NCI-H748 (cell line): ENCODE results near the gene FOXO3.
"Not testable (repeated sequence)": the region's sequence is repeated elsewhere in the genome, so short reads cannot be mapped to it uniquely, and the experiment has no call there.

Experiments used
- DNase-seq: peaks from one replicate; lab custom pipeline; 2025; ENCODE audit not compliant: unreplicated experiment; lab: John Stamatoyannopoulos, UW

FOXO3 gene

DNA sequence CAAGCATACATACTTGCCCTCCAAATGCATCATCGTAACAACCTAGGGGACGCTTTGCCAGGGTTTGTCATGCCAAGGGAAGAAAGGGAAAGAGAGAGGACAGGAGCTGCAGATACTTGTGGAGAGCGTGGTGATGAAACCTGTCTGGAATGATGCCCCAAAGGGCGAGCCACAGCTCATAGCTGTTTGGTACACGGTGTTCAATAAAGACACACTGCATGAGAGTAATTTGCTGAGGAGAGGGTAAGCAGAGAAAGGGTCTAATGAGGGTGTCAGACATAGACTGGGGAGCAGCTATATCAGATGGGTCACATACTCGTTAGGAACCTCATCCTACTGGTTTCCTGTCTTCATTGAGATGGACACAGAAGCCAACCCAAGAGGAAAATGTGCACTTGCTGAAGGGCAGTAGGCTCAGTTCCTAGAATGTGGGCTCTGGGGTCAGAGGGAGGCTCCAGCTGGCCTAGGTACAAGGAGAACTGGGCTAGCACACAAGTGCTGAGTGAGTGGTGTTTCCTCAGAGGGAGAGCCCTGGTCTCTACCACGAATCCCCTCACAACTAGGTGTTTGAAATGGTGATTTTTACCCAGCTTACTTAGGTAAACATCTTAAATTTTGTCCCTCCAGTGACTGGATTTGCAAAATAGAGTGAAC is 5.2 kb upstream of the FOXO3 start:
- no peak for DNase-seq

DNA sequence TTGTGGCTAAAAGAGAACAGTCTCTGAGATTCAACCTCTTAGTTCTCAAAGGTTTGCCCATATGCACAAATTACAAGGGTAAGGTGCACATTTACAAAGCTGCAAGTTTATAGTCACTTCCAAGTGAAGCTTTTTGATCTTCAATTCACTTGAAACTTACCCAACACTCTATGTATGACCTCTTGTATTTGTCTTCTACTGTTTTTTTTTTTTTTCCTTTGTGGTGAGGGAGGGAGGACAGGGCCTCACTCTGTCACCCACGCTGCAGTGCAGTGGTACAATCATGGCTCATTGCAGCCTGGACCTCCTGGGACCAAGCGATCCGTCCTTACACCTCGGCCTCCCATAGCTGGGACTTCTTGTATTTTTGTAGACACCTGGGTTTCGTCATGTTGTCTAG is 4.5 kb upstream of the FOXO3 start:
- DNase-seq, result no peak

DNA sequence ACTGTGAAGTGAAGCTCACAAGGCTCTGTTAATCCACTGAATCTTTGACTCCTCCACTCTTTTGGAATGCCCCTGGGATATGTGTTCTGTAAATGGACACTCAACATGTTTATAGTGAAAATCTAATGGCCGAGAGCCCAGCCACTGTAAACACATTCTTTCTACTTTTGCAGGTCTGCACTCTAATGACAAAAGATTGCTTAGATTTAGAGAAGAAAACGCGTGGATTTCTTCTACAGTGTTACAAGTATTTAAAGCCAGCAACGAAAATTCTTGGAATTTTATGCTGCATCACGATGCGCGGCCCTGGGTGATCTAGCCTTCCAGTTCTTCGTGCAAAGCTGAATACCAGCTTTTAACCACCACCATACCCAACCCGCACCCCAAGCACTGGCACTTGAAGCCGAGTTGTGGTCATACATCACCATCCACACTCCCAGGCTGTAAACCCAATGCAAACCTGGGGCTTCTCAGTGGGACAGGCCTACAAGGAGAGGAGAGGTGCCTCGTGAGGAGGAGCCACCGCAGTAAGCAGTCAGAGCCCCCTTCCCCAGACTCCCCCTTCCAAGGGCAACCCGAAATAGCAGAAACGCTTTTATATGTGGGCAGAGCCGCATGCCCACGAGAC is 3.7 kb upstream of the FOXO3 start:
- peak; percentile 47 for DNase-seq

DNA sequence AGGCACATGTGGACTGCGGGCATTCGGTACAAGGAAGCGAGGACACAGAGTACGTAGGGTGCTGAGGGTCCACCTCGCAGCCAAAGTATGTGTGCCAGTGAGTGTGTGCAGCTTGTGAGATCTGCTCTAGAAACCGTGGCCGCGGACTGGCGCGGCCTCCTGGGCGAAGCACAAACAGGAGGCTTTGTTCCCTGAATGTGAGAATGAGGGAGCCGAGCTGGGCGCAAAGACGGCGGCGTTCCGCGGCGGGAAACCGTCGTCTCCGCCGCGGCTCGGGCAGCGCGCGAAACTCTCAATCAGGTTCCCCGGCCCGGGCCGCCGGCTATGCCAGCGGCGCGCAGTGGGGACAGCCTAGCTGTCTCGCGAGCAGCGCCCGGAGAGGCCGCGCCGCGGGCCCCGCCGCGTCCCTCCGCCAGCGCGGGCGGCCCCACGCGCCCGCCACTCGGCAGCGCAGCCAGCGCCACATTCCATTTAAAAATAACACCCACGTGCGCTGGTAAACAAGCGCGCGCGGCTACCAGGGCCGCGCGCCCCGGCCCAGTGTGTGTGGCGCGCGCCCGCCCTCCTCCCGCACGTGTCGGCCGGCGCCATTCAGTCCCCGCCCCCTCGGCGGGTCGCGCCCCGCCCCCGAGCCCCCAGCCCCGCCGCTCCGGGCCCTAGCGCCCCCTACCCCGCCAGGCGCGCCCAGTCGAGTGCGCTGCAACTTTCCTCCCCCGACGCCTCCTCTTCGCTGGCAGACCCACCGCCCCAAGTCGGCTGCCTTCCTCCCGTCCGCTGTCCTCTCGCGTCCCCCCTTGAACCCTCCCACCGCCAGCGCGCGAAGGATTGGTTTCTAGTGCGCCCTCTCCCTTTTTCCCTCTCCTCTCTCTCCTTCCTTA is 3.0 kb upstream of the FOXO3 start:
- peak; percentile 94 for DNase-seq

DNA sequence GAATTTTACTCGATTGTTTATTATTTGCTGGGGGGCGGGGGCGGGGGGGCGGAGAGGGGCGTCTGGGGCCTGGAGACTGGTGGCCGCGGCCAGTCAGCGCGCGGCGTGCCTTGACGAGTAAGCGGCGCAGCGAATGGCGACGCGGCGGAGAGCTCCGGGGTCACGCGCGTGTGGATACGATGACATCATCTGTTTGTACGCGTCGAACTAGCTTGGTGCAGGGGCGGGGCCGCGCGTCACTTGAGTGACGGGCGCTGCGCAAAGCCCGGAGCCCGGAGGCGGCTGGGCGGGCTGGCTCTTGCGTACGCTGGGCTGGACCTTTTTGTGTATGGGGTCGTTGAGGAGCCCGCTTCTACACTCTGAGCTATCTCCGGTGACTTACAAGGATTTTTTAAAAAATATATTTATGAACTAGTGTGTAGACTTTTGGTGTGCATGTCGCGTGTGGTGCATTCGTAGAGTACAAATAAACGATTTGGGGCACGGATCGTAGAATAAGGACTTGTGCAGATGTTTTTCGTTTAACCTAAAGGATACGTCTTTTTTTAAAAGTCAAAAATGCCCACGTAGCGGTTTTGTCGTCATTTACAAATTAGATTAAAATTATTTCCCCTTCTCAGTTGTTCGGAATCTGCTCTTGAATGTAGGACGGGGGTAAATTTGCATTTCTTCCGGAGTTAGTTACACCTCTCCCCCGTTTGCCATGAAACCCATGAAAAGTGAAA is 2.2 kb upstream of the FOXO3 start:
- DNase-seq, result peak; percentile 100

DNA sequence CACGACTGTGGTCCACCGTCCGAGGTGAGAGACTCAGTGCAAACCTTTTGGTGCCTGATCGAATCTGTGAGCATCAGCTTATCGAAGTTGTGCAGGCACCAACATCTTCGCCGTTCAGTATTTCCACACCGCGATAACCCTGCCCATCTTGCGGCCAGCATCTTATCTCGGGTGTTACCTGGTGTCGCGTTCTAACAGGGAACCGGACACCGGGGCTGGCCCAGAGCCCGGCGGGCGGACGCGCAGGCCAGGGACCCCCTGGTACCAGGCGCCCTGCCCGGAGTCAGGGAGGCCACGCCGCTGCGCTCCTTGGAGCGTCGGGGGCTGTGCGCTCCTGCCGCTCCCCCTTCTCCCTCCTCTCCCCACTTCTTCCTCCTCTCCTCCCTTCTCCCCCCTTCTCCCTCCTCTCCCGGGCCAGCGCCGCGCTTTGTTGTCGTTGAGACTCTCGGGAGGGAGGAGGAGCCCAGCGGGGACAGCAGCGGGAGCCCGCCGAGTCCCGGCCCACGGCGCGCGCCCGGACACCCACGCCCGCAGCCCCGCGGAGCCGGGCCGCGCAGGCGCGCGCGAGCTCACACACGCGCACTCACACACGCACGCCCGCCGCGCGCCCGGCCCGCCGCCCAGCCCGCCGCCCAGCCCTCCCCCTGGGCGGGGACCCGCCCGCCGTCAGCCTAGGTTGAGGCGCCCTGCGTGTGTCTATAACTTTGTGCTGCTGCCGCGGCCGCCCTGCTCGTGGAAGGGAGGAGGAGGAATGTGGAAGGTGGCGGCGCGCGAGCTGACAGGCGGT is 1.4 kb upstream of the FOXO3 start:
- peak; percentile 92 for DNase-seq

DNA sequence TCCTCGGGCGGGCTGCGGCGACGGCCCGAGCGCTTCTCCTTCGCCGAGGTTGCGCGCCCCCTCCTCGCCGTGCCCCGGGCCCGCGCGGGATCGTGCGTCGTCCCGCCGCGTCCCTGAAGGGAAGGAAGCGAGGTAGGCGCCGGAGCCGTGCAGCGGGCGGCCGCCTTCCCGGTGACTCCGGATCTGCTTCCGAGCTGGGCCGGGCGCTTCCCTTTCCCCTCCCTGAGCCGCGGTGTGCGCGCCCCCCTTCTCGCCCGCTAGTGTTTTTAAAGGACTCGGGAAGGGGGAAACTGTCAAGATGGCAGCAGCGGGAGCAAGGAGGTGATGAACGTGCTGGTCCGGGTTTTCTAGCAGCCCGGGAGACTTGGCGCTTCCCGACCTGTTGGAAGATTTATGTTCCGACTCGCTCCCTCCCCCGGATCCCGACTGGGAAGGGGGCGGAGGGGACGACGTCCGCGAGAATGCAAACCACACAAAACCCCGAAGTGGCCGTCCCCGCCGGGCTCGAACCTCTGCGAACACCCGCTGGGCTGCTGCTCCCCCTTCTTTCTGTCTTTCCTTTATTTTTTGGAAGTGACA is 744 bp upstream of the FOXO3 start:
- peak; percentile 84 for DNase-seq

DNA sequence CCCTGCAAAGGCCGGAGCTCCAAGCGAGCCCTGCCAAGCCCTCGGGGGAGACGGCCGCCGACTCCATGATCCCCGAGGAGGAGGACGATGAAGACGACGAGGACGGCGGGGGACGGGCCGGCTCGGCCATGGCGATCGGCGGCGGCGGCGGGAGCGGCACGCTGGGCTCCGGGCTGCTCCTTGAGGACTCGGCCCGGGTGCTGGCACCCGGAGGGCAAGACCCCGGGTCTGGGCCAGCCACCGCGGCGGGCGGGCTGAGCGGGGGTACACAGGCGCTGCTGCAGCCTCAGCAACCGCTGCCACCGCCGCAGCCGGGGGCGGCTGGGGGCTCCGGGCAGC is 561 bp downstream of the FOXO3 start:
- DNase-seq, result not testable (repeated sequence)

DNA sequence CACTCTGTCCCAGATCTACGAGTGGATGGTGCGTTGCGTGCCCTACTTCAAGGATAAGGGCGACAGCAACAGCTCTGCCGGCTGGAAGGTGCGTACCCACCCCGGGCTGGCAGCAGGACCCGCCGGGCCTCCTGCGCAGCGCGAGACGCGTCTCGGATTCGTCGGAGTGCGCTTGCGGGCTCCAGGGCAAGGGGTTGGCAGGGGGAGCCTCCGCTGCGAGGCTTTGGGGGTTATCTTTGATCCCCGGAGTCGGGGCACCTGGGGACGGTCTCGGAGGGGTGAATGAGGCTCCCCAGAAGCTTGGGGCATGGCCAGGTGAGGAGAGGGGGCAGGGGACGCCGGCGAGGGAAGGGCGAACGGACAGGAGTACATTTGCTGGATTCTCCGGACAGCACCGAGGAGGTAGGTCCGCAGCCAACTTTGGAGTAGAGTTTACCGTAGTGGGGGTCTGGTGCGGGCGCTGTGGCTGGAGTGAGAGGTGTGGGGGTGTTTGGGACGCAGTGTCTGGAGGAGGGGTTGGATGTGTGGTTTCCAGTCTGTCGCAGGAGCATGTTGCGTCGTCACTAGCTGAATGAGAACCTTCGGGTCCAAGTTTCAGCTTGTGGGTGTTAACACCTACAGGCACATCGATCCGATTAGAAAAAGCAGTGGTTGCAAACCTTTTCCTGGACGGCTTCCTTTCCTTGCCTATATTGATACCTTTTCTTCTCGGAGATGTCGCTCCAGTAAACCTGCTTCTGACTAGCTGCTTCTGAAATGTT is 1.2 kb downstream of the FOXO3 start:
- peak; percentile 63 for DNase-seq

DNA sequence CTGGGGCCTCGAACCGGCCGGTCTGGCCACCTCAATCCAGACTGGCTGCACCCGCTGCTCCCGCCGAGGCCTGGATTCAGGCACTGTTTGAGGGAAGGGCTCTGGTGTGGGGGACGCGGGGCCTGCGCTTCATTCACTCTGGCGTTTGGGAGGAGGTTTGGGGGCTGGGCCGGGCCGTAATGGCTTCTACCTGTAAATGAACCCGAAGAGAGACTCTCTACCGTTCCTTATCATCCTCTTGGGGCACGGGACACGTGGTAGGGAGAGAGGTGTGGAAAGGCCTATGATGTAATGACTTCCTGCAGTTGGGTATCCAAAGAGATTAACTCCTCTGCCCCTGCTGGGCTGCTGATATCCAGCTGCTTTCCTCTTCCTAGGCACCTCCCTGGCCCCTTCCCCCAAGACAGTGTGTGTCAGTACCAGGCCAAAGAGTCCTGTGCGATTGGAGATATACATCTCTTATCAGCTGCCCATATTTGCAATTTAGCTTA is 1.8 kb downstream of the FOXO3 start:
- peak; percentile 76 for DNase-seq

DNA sequence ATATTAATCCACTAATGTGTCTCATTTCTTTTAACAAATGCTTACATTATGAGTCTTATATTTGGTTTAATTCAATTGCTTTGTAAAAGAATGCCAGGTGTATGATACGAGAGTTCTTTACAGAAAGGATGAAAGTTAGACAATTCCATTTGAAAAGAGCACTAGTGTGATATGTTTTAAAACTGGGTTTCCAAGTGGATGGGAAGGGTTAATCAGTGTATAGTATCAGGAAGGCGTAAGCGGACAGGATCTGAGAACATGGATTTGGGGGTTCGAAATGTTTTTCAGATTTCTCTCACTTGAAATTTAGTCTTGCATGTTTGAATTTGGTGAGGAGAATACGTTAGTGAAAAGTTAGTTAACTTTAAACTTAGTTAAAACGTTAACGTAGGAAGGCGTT is 2.6 kb downstream of the FOXO3 start:
- DNase-seq, result no peak

DNA sequence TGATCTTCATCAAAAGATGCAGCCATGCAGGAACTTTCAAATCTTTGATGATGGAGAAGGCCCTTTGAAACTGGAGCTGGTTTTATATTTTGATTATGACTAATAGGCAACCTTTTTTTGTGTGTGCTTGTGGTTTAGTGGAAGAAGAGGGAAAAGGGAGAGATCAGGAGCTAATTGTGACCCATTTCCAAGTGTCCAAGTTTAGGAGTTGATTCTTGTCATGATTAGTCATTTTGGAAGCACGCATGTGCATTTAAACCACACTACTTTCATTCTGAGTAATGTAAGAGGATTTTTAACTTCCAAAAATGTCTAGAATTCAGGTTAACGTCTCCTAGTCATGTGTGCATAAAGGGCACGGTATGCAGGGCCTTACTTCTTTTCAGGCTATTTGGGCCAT is 3.5 kb downstream of the FOXO3 start:
- DNase-seq, result no peak

DNA sequence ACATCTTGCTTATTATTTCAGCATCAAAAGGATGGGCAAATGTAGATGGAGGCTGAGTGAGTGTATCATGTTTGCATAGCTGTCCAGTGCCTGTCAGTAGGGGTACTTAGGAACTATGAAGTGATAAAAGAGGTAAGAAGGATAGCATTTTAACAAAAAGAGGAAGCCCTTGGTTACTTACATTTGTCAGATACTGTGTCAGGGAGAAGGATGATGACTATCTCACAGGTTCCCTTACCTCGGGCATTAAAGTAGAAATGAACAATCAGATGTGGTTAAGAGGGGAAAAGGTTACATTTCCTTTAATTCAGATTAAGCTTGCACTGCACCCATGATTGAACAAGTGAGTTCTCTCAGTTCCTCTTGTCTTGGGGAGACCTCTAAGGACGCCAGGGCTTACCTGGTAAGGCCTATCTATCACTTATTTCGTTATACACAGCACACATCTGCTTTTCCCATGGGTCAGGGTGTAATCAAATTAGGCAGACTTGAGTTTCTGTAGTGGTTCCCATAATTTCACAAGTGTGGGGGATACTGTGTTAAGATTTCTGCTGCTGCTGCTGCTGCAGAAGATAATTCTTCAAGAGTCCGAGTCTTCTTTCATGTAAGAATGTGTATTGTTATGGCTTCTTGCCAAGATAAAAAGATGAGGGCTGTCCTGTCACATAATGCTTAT is 4.5 kb downstream of the FOXO3 start:
- no peak for DNase-seq

DNA sequence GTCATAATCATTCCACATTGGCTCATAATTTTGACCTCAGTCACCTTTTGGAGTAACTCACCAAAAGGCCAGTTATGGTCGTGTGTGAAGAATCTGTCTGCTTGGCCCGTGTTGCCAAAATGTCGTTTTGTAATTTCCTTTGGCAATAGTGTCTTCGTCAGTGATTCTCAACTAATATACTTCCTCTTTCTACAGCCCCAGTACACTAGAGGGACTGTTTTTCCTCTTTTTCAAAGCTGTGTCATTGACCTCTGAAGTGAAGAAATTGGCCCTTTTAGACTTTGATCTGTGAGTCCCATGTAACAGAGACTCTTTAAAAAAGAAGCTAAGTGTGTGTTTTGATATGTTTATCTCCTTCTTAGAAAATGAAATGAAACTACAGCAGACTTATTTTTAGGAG is 5.2 kb downstream of the FOXO3 start:
- DNase-seq, result no peak

DNA sequence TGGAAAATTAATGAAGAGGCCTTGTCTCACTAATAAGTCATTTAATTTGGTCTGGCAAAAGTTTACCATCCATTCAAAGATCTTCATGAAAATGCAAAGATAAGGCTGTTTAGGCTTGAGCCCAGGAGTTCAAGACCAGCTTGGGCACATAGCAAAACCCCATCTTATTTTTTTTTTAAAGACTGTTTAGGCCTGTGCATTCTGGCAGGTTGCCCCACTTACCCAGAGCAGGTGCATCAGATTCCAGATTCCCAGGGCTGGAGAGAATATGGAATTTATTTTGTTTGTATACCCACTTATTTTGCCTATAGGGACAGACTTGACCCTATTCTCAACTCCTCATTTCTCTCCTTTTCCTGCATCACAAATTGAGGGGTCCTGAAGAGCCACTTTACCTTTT is 5.7 kb downstream of the FOXO3 start:
- no peak for DNase-seq

DNA sequence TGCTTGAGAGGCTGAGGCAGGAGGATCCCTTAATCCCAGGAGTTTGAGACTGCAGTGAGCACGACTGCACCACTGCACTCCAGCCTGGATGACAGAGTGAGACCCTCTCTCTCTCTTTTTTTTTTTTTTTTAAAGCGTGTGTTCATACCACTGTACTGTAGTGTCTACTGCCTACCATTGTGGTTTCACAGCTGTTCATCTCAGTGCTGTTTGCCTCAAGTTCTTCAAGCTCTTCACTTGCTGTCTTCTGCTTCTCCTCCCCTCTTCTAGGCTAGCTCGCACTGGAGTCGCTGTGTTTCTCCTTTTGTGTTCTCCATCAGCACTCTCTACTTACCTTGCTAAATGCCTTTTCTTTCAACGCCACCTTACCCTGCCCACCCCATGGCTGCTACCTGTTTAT is 7.4 kb downstream of the FOXO3 start:
- no peak for DNase-seq

DNA sequence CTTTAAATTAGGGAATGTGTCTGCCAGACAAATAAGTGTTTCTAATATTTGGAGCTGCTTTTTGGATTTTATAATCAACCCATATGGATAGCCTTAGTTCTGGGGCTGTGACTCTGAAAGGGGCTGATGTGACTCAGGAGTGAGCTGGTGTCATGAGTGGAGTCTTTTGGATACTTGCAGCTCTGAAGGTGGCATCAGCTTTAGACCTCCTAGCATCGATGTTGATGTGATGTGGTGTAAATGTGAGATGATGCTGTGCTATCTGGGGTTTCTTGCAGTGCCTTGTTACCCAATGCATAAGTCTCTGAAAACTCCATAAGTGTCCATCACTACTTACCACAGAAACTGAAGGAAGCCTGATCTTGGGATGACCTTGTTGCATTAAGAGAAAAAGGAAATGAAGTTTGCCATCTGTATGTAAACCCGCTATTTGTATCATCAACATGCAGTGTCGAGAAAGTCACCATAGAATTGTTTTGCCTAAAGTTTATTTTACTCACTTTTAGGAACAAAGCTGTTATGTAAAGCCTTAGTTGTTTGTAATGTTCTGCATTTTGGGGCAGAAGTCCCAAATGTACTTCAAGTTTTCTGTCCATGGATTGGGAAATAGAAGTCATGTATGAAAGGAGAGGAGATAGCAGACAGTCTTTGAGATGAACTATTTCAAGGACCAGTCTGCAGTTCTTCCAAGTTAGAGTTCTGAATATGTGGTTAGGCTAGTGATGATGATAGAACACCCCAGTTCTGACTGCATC is 8.0 kb downstream of the FOXO3 start:
- DNase-seq, result no peak

DNA sequence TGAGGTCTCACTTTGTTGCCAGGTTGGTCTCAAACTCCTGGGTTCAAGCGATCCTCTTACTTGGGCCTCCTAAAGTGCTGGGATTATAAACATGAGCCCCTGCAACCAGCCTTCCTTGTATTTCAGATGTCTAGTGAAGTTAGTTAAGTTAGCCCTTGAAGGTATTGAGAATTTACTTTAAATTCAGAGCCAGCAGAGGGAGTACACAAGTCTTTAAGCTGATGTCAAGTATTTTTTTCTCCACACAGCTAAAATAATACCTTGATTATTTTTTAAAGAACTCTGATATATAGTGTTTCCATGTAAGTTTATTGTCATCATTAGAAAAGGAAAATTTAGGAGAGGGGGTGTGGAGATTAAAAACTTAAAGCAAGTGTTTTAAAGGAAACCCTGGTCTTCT is 9.8 kb downstream of the FOXO3 start:
- DNase-seq, result no peak
